Embryonic facial prominence (tissue), 1 donor: ENCODE results near the gene GATD1.
A peak's percentile ranks its signal among the peaks of the same experiment; 100 is the strongest.

Experiments used
- DNase-seq: peaks from one replicate; pipeline ENCODE4 v3.0.0-alpha.2; 2016; ENCODE audit errors: extremely low spot score

GATD1 gene

GRCh38 chr11:795634-796564 is 18.6 kb upstream of the GATD1 start:
- no peak for DNase-seq

GRCh38 chr11:794766-795633 is 17.7 kb upstream of the GATD1 start:
- DNase-seq = no peak

DNA sequence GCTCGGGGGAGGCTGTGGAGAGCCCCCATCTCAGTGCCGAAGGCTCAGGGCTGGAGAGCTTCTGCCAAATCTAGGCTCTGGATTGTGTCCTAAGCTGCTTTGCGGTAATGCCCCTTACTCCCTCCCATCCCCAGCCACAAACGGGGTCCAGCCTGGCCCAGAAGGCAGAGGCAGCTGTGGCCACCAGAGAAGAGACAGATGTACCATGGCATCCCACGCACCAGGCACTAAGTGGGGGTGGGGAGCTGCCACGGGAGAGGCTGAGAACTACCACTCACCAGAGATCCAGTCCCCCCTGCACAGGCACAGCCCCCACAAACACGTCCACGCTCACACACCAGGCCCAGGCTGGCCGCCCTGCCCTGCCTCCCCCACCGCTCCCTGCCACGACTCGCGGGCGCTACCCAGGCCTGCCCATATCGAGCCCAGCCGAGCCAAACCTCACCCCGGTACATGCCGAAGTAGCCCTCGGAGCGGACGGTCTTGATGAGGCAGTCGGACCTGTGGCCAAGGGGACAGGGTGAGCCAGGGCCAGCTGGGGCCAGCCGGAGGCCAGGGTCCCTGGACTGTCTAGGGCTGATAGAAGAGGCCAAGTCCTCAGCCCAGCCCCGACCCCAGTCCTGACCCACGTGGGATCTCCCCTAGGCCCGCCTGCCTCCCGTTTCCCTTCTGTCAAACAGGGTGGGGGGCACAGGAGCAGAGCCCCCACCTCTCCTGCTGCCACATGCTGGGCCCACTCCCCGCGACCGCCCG is 16.9 kb upstream of the GATD1 start:
- no peak for DNase-seq

GRCh38 chr11:793556-793955 is 16.3 kb upstream of the GATD1 start:
- no peak for DNase-seq

DNA sequence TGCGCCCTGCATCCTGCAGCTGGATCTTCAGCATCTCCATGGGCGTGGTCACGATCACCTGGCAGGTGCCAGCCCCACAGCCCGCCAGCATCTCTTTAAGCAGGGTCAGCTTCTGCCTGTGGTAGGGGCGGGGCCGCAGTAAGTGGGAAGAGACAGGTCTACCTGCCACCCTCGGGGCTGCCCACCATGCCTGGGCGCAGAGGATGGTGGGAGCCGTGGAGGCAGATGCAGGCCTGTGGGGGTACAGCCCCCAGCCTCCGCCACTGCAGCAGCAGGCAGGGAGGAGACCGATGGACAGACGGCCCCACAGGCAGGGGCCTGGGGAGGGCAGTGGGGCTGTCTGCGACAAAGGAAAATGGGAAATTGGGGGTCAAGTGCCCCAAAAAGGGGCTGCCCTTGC is 15.6 kb upstream of the GATD1 start:
- DNase-seq = no peak

DNA sequence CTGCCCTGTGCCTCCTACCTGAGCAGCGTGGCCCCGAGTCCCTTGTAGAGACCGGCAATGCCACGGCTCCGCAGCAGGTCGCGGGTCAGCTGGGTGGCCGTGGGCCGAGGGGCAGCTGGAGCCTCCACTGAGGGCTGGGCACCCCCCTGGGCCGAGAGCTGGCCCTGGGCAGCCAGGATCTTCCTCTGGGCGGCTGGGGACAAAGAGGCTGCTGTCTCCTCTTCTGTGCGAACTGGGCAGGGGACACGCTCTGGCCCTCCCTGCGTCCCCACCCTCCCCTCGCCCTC is 15.2 kb upstream of the GATD1 start:
- DNase-seq = no peak

GRCh38 chr11:791658-792534 is 14.6 kb upstream of the GATD1 start:
- DNase-seq = no peak

- DNase-seq = no peak
Observed at GRCh38 chr11:790721-791564, 13.7 kb upstream of the GATD1 start.

DNA sequence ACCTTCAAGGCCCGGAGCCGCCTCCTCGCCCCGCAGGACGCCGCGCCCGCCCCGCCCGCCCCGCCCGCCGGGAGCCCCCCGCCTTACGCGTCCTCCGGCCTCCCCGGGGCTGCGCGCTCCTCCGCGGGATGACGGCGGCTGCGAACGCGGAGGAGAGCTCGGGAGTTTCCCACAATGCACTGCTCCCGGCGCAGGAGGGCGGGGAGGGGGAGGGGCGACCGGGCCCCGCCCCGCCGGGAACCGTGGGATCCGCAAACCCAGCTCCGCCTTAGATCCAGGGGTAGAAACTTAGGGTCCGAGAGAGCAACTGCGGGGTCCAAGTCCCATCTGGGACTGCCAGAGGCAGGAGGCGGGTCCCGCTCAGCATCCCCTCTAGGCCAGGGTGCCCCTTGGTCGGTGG is 12.7 kb upstream of the GATD1 start, which contains the start of gene CEND1:
CEND1 (minus strand) TSS at position 148 of the 400 bp plus-strand sequence. CDS start 1,514 bp downstream, outside the sequence.
- DNase-seq = no peak

DNA sequence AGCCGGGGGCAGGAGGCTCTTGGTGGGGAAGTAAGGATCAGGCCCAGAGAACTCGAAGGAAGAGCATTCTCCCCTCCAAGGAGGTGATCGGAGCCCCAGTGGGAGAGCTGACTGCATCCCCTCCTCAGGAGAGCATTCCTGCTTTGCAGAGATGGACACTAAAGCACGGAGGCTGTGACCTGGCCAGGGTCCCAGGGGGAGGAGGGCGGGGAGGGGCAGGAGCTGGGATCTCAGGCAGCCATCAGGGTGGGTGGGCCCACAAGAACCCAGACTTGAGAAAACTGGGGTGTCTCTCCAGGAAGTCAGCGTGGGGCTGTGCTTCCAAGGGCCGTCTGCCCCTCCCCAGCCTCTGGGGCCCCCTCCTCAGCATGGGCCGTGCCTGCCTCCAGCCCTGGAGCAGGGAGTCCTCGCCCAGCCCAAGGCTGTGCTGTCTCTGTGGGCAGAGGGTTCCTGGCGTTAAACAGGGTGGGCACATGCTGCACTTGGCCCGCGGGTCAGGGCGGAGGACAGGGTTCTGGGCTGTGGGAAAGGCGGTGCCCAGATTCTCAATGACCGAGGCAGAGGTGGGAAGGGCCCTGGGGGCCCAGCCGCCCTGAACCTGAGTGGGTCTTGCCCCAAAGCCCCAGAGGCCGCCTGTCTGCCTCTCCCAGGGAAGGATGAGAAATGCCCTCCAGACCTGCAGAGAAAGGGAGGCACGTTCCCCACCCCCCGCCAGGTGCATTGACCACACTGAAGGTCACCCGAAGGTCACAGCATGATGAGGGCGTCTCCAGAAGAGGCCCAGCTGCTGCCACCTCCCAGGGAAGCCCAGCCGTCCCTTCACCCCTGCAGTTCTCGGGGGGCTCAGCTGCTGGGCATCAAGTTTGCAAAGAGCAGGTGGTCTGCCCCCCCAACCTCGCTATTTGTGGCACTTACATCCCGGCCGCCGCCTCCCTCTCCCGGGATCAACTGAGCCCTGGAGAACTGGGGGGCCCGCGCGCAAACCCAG is 12.0 kb upstream of the GATD1 start:
- DNase-seq = no peak

DNA sequence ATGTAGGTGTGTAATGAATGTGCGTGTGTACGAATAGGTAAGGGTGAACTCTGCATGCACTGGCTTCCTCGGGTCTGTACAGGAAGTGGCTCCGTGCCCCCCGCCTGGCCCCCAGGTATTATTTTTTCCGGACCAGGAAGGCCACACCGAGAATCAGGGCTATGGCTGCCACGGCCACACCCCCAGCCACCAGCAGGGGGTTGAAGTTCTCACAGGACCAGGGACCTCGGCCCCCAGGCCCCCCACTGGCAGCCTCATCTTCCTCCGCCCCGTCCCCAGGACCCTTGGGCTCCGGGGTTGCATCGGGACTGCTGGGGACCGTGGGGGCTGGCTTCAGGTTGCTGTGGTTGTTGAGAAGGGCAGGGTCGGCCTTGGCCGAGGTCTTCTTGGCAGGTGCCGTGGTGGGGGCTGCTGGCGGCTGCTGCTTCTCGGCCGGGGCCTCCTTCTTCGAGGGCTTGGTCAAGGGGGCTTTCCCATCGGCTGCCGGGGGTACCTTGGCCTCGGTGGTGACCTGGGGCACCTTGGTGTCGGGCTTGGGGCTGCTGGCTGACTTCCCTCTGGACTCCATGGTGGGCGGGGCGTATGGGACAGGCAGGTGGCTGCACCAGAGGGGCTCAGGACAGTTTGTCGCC is 10.8 kb upstream of the GATD1 start:
- DNase-seq = no peak

- no peak for DNase-seq
Observed at GRCh38 chr11:787084-787675, 9.9 kb upstream of the GATD1 start.

- no peak for DNase-seq
Observed at GRCh38 chr11:786235-787083, 9.2 kb upstream of the GATD1 start.

DNA sequence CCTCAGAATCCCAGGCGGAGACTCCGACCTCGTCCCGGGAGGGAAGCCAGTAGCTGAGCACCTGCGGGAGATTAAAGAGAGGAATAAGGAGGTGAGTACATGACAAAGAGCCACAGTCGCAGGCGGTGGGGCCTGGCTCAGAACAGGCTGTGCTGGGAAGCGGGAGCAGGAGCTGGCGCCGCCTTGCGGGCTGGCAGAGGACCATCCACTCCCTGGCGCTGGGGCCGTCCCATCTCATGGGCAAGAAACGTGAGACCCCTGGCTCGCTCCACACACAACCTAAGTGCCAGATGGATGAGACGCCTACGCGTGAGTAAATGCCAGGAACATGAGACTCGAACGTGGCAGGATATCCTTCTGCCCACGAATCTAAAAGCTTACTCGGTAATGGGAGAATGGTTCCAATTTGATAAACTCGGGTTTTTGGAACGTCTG is 6.3 kb upstream of the GATD1 start:
- peak; percentile 71 for DNase-seq

DNA sequence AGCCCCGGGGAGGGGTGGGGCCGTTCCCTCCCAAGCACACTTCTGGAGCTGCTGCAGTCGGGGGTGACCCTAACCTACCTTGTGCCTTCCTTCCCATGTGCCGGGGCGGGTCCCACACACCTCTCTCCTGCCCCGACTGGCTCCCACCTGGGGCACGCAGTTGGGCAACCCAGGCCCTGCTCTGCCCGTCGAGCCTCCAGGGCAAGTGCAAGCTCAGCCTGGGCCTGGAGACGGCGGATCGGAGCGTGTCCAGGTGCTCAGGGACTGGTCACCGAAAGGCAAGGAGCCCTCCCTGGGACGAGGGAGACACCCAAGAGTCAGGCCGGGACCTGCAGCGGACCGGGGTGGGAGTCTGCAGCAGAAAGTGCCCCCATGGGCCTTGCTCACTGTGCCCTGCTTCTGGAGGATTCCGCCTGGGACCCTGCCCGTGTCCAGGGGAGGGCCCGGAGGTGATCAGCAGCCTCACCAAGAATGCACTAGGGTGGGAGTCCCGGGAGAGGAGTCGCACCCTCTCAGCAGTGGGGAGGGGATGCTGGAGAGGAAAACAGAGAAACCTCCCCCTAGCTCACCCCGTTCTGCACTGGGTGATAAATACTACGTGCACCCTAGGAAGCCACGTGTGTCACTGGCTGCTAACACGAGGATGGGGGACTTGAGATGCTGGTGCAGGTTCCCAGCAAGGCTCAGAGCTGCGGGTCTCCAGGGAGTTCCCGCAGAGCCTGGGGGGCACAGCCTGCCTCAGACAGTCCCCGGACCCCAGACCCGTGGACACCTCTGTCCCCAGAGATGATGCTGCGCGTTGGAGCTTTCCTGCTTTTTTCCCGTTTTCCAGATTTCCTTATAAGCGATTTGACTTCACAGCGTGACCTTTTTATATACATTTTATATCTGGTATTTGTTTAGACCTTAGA is 5.2 kb upstream of the GATD1 start:
- DNase-seq = no peak

DNA sequence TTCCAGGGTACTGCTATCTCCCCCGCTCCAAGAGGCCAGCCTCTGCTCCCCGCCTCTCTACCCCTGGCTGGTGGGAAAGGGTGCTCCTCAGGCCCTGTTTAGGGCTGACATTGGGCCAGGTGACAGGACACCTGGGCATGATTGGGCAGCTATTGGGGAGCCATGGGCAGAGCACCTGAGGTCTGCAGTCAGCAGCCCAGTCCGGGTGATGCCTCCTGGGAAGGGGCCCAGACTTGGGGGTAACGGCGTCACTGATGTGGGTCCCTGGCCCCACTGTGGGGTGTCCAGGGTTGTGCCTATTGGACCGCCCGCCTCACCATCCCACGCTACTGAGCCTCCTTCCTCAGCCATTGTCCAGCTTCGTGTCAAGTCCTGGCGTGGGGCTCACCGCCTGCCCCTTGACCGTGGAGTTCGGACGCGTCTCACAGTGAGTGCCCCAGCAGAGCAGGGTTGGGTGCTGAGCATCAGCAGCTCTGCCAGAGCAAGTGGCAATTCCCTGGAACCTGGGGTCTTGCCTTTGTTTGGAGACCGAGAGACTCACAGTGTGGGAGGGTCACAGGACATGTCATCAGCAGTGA is 2.8 kb upstream of the GATD1 start:
- DNase-seq = no peak
